Measurements from ENCODE around the gene NPHS1.
"Not testable (repeated sequence)": the region's sequence is repeated elsewhere in the genome, so short reads cannot be mapped to it uniquely, and the experiment has no call there.

NPHS1 gene

GRCh38 chr19:35848486-35848885 lies 3.8 kb downstream of the NPHS1 start:
- DNase-seq (ENCODE audit: low read depth), result no peak

- DNase-seq (ENCODE audit: low read depth), result no peak
These were observed 4.4 kb downstream of the NPHS1 start for GRCh38 chr19:35847911-35848310.

GRCh38 chr19:35846038-35846668 lies 6.2 kb downstream of the NPHS1 start:
- no peak for DNase-seq (ENCODE audit: low read depth)

- DNase-seq (ENCODE audit: low read depth), result no peak
These were observed 6.9 kb downstream of the NPHS1 start for GRCh38 chr19:35845215-35846037.

GRCh38 chr19:35844482-35845214 lies 7.7 kb downstream of the NPHS1 start:
- no peak for DNase-seq (ENCODE audit: low read depth)

GRCh38 chr19:35843676-35844481 lies 8.4 kb downstream of the NPHS1 start:
- DNase-seq (ENCODE audit: low read depth), result no peak

GRCh38 chr19:35842666-35843272 lies 9.5 kb downstream of the NPHS1 start:
- DNase-seq (ENCODE audit: low read depth), result no peak

GRCh38 chr19:35841961-35842595 lies 10.2 kb downstream of the NPHS1 start:
- DNase-seq (ENCODE audit: low read depth), result no peak

- DNase-seq (ENCODE audit: low read depth), result not testable (repeated sequence)
These were observed 16.2 kb downstream of the NPHS1 start for GRCh38 chr19:35836096-35836495.

GRCh38 chr19:35833972-35834371 lies 18.3 kb downstream of the NPHS1 start:
- DNase-seq (ENCODE audit: low read depth), result no peak

- no peak for DNase-seq (ENCODE audit: low read depth)
These were observed 20.2 kb downstream of the NPHS1 start for GRCh38 chr19:35832054-35832453.

GRCh38 chr19:35830986-35831385 lies 21.3 kb downstream of the NPHS1 start:
- no peak for DNase-seq (ENCODE audit: low read depth)

- no peak for DNase-seq (ENCODE audit: low read depth)
These were observed 23.5 kb downstream of the NPHS1 start for GRCh38 chr19:35828692-35829301.

- no peak for DNase-seq (ENCODE audit: low read depth)
These were observed 28.2 kb downstream of the NPHS1 start for GRCh38 chr19:35824150-35824549.

- no peak for DNase-seq (ENCODE audit: low read depth)
These were observed 29.7 kb downstream of the NPHS1 start for GRCh38 chr19:35822579-35822978.

GRCh38 chr19:35818445-35818844 lies 33.9 kb downstream of the NPHS1 start:
- DNase-seq (ENCODE audit: low read depth), result no peak

GRCh38 chr19:35816846-35817245 lies 35.5 kb downstream of the NPHS1 start:
- DNase-seq (ENCODE audit: low read depth), result no peak

GRCh38 chr19:35816262-35816661 lies 36.0 kb downstream of the NPHS1 start:
- DNase-seq (ENCODE audit: low read depth), result no peak

- DNase-seq (ENCODE audit: low read depth), result no peak
These were observed 39.0 kb downstream of the NPHS1 start for GRCh38 chr19:35813043-35813890.
